Dedifferentiated amniotic fluid mesenchymal stem cell (primary cell): Measurements from ENCODE around the gene FANCC.
A peak's percentile ranks its signal among the peaks of the same experiment; 100 is the strongest.

Experiments
- DNase-seq: peaks from one replicate; pipeline ENCODE4 v3.0.0-alpha.2; 2016; ENCODE audit errors: extremely low spot score

FANCC gene

GRCh38 chr9:95317119-95317892, at the start of gene FANCC:
Gene FANCC, minus strand, starts transcription at chr9:95317709. Its CDS starts 68,418 bp downstream, at chr9:95249291.
- DNase-seq = peak; percentile 79

- no peak for DNase-seq
Measured at GRCh38 chr9:95366731-95367325, 49.3 kb upstream of the FANCC start.

- no peak for DNase-seq
Measured at GRCh38 chr9:95365766-95366165, 48.3 kb upstream of the FANCC start.

GRCh38 chr9:95363051-95363841, 45.7 kb upstream of the FANCC start:
- no peak for DNase-seq

- no peak for DNase-seq
Measured at GRCh38 chr9:95360866-95361265, 43.4 kb upstream of the FANCC start.

GRCh38 chr9:95357316-95357715, 39.8 kb upstream of the FANCC start:
- DNase-seq = no peak

- DNase-seq = no peak
Measured at GRCh38 chr9:95355500-95355899, 38.0 kb upstream of the FANCC start.

GRCh38 chr9:95351051-95351450, 33.5 kb upstream of the FANCC start:
- DNase-seq = no peak

- no peak for DNase-seq
Measured at GRCh38 chr9:95350266-95350665, 32.8 kb upstream of the FANCC start.

GRCh38 chr9:95349091-95350038, 31.9 kb upstream of the FANCC start:
- DNase-seq = no peak

GRCh38 chr9:95346021-95346420, 28.5 kb upstream of the FANCC start:
- DNase-seq = no peak

GRCh38 chr9:95344735-95345325, 27.3 kb upstream of the FANCC start:
- DNase-seq = no peak

- no peak for DNase-seq
Measured at GRCh38 chr9:95343725-95344287, 26.3 kb upstream of the FANCC start.

- no peak for DNase-seq
Measured at GRCh38 chr9:95342571-95342970, 25.1 kb upstream of the FANCC start.

- DNase-seq = no peak
Measured at GRCh38 chr9:95341293-95341962, 23.9 kb upstream of the FANCC start.

- DNase-seq = no peak
Measured at GRCh38 chr9:95338243-95338642, 20.7 kb upstream of the FANCC start.

- DNase-seq = no peak
Measured at GRCh38 chr9:95336281-95336680, 18.8 kb upstream of the FANCC start.

- DNase-seq = no peak
Measured at GRCh38 chr9:95333426-95333825, 15.9 kb upstream of the FANCC start.

GRCh38 chr9:95332860-95333259, 15.4 kb upstream of the FANCC start:
- DNase-seq = no peak

GRCh38 chr9:95330720-95331404, 13.4 kb upstream of the FANCC start:
- DNase-seq = no peak
